AG09309 (cell line): ENCODE data around the gene NAA16.

ENCODE experiments used
- DNase-seq: peaks from one replicate; pipeline ENCODE4 v3.0.0-alpha.2; 2010; ENCODE audit warnings: low read depth
- H3K4me3 ChIP-seq: 2 replicates; pipeline ENCODE4 v1.5.1; 2011; ENCODE audit warnings: mild to moderate bottlenecking, low read depth, low read length, moderate library complexity; ENCODE audit not compliant: control insufficient read depth
- TF ChIP-seq, protein P1 (sequence below): IDR thresholded peaks from 2 replicates; pipeline ENCODE4 v1.5.1; 2011; ENCODE audit warnings: mild to moderate bottlenecking, low read depth, low read length, inconsistent platforms; ENCODE audit not compliant: insufficient read depth, control insufficient read depth; ENCODE audit errors: missing control alignments

NAA16 gene

DNA sequence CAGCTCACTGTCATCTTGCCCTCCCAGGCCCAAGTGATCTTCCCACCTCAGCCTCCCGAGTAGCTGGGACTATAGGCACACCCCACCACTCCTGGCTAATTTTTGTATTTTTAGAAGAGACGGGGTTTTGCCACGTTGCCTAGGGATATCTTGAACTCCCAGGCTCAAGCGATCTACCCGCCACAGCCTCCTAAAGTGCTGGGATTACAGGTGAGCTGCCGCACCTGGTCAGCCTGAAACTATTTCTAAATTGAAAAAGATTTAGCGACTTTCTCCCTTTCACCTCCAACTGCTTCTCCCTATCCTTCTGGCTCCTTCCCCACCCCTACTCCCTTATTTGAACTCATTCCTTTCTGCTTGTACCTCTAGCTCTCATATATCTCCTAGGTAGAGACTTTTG lies 19.8 kb upstream of the NAA16 start:
- no peak for DNase-seq
- TF ChIP-seq, protein P1, sequence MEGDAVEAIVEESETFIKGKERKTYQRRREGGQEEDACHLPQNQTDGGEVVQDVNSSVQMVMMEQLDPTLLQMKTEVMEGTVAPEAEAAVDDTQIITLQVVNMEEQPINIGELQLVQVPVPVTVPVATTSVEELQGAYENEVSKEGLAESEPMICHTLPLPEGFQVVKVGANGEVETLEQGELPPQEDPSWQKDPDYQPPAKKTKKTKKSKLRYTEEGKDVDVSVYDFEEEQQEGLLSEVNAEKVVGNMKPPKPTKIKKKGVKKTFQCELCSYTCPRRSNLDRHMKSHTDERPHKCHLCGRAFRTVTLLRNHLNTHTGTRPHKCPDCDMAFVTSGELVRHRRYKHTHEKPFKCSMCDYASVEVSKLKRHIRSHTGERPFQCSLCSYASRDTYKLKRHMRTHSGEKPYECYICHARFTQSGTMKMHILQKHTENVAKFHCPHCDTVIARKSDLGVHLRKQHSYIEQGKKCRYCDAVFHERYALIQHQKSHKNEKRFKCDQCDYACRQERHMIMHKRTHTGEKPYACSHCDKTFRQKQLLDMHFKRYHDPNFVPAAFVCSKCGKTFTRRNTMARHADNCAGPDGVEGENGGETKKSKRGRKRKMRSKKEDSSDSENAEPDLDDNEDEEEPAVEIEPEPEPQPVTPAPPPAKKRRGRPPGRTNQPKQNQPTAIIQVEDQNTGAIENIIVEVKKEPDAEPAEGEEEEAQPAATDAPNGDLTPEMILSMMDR = no peak
- no peak overlapping the region for H3K4me3 ChIP-seq

DNA sequence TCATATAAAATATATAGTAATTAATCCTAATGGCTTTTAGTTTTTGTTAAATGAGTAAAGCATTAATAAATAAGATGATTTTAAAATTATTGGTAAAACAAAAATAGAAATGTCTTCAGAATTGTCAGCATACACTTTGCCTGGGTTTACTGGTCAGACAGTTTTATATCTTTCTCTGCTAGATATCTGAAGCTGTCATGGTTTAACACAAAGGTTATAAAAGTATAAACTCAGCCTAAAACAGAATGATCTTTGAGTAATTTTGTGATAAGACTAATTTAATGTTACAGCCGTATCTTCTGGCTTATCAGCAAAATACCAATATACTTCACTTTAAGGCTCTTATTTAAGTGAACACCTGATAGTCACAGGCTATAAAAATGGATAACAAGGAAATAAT lies 17.8 kb upstream of the NAA16 start:
- TF ChIP-seq, protein P1 = no peak
- H3K4me3 ChIP-seq = no peak overlapping the region
- DNase-seq = no peak

DNA sequence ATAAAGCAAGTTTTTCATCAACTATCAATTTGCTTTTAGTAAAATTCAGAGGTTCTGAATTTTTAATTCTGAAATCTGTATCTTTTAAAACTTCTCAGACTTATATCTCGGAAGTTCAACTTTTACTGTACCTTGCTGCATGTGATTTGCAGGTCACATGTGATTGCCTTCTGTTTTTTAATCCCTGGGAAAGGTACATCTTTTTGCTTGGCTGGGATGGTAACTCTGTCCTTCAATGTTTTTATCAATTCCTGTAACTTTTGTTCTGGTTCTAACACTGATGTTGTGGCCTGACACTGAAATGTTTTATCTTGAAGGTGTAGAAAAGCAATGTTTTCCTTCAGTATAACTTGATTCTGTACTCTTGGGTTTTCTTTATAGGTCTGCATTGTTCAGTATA lies 16.2 kb upstream of the NAA16 start:
- no peak for DNase-seq
- H3K4me3 ChIP-seq = no peak overlapping the region
- TF ChIP-seq, protein P1 = no peak

DNA sequence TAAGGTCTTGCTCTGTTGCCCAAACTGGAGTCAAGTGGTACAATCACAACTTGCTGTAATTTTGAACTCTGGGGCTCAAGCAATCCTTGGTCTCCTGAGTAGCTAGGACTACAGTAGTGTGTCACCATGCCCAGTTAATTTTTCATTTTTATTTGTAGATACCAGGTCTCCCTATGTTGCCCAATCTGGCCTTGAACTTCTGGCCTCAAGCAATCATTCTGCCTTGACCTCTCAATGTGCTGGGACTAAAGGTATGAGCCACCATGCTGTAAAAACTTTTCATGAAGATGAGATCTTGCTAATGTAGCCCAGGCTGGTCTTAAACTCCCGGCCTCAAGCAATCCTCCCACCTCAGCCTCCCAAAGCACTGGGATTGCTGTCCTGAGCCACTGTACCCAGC lies 15.1 kb upstream of the NAA16 start:
- no peak for DNase-seq
- TF ChIP-seq, protein P1 = no peak

DNA sequence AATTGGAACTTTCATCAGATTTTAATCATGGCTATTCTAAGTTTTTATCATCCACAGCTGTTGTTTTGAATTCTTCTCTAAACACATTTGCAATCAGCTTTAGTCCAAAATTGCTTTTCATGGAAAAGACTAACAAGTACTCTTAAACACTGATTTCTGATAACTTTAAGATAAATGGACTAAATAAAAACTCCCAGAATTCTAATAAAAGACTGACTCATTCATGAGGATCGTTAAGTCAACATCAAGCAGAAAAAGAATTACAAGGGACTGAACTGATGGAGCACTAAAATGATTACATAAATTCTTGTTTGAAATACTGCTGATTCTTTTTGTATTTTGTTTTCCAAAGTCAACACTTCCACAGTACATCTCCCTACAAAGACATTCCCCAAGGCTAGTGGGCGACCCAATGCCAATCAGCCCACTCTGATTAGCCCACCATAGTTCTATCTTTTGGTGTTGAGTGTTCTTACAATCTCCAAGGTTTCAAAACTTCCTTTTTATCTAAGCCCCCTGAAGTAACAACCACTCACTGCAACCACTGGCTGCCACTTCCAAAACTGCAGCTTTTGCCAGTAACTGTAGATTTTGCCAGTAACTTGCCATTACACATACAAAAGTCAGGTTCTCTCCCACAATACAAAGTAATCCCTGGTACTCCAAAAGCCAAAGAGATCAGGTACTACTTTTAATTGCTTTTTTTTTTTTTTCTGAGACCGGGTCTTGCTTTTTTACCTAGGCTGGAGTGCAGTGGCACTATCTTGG lies 14.0 kb upstream of the NAA16 start:
- TF ChIP-seq, protein P1 = no peak
- peak; percentile 27 for DNase-seq
- no peak overlapping the region for H3K4me3 ChIP-seq

More for the DNA sequence above, 15.1 kb upstream of the NAA16 start:
- no peak overlapping the region for H3K4me3 ChIP-seq

DNA sequence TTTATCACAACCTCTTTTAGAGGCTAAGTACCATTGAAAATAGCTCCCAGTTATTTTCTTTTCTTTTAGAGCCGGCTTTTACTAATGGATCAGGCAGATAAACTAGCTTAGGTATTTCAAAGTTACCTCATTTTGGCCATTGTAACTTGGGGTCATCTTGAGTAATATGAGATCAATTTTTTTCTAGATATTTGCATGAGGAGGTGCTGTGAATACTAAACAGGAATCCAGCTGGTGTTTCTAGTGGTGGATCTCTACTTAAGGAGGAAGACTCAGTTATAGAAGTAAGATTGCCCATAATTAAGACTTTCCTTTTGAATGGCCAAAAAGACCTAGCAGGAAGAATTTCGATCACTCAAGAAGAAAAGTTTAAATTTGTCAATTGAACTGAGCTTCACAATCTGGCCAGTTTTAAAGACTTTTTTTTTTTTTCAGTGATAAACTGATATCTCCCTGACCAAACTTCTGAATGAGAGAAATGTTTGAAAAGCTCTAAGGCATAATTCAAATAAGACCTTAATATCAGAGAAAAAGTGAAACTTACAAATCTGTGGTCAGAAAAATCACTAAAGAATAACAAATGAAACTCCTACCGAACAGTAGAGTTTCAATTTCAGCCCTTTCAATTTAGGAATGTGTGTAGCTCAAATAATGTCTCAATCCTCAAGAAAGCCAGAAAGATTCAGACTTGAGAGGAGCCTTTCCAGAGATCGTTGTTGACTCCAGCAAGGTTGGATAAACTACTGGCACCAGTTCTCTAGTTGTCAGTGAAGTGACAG lies 11.6 kb upstream of the NAA16 start:
- DNase-seq = no peak
- H3K4me3 ChIP-seq = no peak overlapping the region
- TF ChIP-seq, protein P1 = no peak
